Lower lobe of right lung (tissue), 2 donors: ENCODE results near the gene JOSD2. TPM values are rescaled to one million over a fixed set of nuclear protein-coding genes. Genes with fewer than 3 reads are reported as not detected.

ENCODE experiments used
- ATAC-seq, 2 donors: fragments of 200-7000 bp; cut with Tn5 transposase; one replicate each; pipeline ENCODE4 v1.9.1; 2020 to 2022; ENCODE audit warnings: mild to moderate bottlenecking in 2 of 2, moderate library complexity in 2 of 2
- DNase-seq: peaks from one replicate; pipeline ENCODE4 v3.0.0-alpha.2; 2020
- H3K27ac ChIP-seq: fragments of 200-600 bp; one replicate; pipeline ENCODE4 v1.8.0; 2022
- H3K27me3 ChIP-seq: fragments of 200-600 bp; one replicate; pipeline ENCODE4 v1.8.0; 2022; ENCODE audit warnings: low read depth
- H3K36me3 ChIP-seq: fragments of 200-600 bp; one replicate; pipeline ENCODE4 v1.8.0; 2022; ENCODE audit warnings: mild to moderate bottlenecking
- H3K4me1 ChIP-seq: fragments of 200-600 bp; one replicate; pipeline ENCODE4 v1.8.0; 2022
- H3K4me3 ChIP-seq: fragments of 200-600 bp; one replicate; pipeline ENCODE4 v1.8.0; 2022; ENCODE audit warnings: mild to moderate bottlenecking
- H3K9me3 ChIP-seq: fragments of 200-600 bp; one replicate; pipeline ENCODE4 v1.8.0; 2022
- CTCF ChIP-seq: fragments of 200-600 bp; IDR thresholded peaks from one replicate; pipeline ENCODE4 v1.8.0; 2022; ENCODE audit warnings: antibody characterized with exemption, mild to moderate bottlenecking
- intact Hi-C: fragments of 100-400 bp; cut with DNase I; formaldehyde crosslinking; loops from one replicate; pipeline ENCODE4 v1.11.0; 2022
- total RNA-seq: library from RNA; stranded (reverse); fragmentation: NEBNext Ultra II Directional; extraction: Animal tissue kit (Norgen Biotek cat#: 25700); gene quantifications from one replicate; pipeline ENCODE4 v1.2.1, GENCODE V29; 2021
- donor health status: DM: no; HTN: yes; CAD: no; lungs with severe emphysema.

Gene JOSD2
- total RNA-seq, 1 donor from 2014 or later, result 40.4 TPM

GRCh38 chr19:50482271-50482855 is 28.6 kb downstream of the JOSD2 start:
- intact Hi-C loops, result no loop called here
- ATAC-seq, result peak in 1 of 2 donors; percentile 3
- Histone ChIP-seq H3K36me3 (peaks cover 63% of the 10 kb centered on the region), H3K27me3 (peaks cover 3% of the 10 kb centered on the region), H3K4me3 (no peak overlapping the region), H3K9me3 (no peaks in the 10 kb centered on the region), H3K4me1 (peaks cover 12% of the 10 kb centered on the region), H3K27ac (no peak overlapping the region)
- no peak for TF ChIP-seq CTCF
- no peak for DNase-seq

GRCh38 chr19:50481351-50482149 is 29.4 kb downstream of the JOSD2 start:
- H3K9me3 ChIP-seq, result no peaks in the 10 kb centered on the region
- TF ChIP-seq CTCF, result no peak
- DNase-seq, result no peak
- peaks cover 63% of the 10 kb centered on the region for H3K36me3 ChIP-seq
- intact Hi-C loops, result no loop called here
- no peaks in the 10 kb centered on the region for H3K27me3 ChIP-seq
- H3K4me3 ChIP-seq, result no peak overlapping the region
- H3K27ac ChIP-seq, result no peak overlapping the region
- ATAC-seq, result peak in 1 of 2 donors; percentile 6
- H3K4me1 ChIP-seq, result peaks cover 15% of the 10 kb centered on the region

GRCh38 chr19:50480281-50481111 is 30.5 kb downstream of the JOSD2 start:
- H3K4me1 ChIP-seq, result peaks cover 15% of the 10 kb centered on the region
- intact Hi-C loops, result no loop called here
- H3K27ac ChIP-seq, result no peak overlapping the region
- TF ChIP-seq CTCF, result no peak
- ATAC-seq, result no peak
- no peaks in the 10 kb centered on the region for H3K9me3 ChIP-seq
- no peaks in the 10 kb centered on the region for H3K27me3 ChIP-seq
- peaks cover 63% of the 10 kb centered on the region for H3K36me3 ChIP-seq
- no peak for DNase-seq
- no peak overlapping the region for H3K4me3 ChIP-seq

- DNase-seq (no peak), ATAC-seq (no peak)
- Histone ChIP-seq H3K27me3 (no peaks in the 10 kb centered on the region), H3K4me3 (no peak overlapping the region), H3K9me3 (no peaks in the 10 kb centered on the region), H3K27ac (no peak overlapping the region), H3K4me1 (peaks cover 15% of the 10 kb centered on the region), H3K36me3 (peaks cover 57% of the 10 kb centered on the region)
- no peak for TF ChIP-seq CTCF
- intact Hi-C loops, result no loop called here
Observed at GRCh38 chr19:50479761-50480251, 31.2 kb downstream of the JOSD2 start.

GRCh38 chr19:50478901-50479715 is 31.9 kb downstream of the JOSD2 start:
- Histone ChIP-seq H3K9me3 (no peaks in the 10 kb centered on the region), H3K4me1 (peaks cover 15% of the 10 kb centered on the region), H3K27ac (no peak overlapping the region), H3K4me3 (no peak overlapping the region), H3K27me3 (no peaks in the 10 kb centered on the region), H3K36me3 (peaks cover 53% of the 10 kb centered on the region)
- no peak for DNase-seq
- no peak for ATAC-seq
- peak; percentile 28 for TF ChIP-seq CTCF
- intact Hi-C loops, result no loop called here
